ENCODE measurements around the gene LHFPL2.

Gene LHFPL2

DNA sequence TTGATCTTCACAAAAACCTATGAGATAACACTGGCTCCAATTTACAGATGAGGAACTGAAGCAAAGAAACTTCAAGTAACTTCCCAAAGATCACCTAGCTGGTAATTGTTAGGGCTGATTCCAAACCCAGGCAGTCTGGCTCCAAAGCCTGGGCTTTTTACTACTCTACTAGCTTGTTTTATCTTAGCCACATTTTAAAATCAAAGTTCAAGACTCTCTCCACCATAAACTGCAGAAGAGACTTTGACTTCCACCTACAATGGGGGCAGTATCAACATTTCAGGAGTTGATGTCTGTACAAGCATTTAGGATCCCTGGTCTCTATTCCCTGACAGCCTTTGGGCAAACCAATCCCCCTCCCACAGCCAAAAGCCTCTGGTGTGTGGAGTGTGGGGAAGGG is 33.8 kb downstream of the LHFPL2 start:
- no peak for DNase-seq

DNA sequence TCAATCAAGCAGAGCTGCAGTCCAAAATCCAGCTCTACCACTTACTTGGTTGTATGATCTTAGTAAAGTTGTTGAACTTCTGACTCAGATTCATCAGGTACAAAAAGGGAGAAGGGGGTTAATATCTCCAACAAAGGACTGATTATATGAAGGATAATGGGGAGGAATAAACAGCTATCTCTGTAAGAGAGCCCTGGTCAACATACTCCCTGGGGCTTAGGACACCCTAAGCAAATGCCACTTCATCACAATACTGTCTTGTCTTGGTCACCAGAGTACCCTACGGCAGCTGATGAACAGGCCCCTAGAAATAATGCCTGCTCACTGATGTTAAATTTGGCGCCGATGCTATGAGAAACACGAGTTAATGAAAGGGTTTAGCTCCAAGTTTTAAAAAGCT is 34.8 kb downstream of the LHFPL2 start:
- no peak for DNase-seq

GRCh38 chr5:78613151-78613533 is 35.4 kb downstream of the LHFPL2 start:
- no peak for DNase-seq

DNA sequence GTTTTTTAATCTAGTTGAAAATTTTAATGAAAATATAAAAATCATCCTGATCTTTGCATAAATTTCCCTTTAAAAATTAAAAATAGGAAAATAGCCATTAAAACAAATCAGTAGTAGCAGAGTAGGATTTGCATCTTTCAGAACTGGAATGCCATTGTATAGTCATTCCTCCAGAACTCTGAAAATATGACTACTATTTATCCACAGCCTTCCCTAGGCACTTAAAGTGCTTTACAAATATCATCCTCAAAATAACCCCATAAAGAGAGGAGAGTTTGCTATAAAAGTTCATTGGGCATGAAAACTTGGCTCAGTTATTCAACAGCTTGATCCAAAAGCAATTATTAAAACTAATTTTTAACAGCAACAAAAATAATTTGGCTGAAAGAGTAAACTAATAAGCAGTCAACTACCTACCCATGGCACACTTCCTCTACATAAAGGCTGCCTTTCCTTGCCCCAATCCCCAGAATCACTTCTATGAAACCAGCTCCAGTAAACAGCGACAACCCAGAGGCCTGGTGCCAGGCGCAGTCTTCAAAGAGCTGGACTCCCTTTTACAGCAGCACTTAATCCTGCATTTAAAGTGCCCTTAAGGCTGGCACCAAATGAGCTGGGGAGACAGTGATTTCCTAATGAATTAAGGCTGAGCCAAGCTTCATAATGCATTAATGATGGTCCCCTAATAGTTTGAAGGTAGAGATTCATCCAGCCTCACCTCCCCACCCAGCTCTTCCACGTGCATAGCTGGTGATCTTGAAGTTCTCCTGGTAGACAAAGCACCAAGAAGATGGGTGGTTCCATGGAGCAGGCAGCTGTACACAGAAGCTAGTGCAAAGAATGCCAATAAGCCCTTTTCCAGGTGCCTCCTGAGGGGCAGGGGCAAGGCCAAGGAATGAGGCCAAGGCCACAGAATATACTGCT is 36.1 kb downstream of the LHFPL2 start:
- DNase-seq, result no peak

DNA sequence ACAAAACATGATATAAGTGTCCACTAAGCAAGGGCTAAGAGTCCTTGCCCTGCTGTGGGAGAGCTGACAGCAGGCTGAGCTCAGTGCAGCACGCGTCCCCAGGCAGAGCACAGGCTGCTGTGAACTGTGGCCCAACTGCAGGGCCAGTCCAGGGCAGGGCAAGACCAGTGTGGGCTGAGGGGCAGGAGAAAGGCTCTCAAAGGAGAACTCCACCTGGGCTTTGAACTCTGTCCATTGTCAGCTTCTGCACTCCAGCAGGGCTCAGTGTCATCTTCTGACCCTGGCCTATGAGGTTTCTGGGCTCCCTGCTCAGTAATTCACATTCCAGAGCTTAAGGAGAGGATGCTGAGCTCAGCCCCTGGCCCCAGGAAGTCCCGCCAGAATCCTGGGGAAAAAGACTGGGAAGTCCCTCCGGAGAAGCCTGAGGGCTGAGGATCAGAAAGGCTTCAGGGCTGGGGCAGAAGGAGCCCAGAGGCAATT is 37.4 kb downstream of the LHFPL2 start:
- DNase-seq, result no peak

- no peak for DNase-seq
These were observed 37.9 kb downstream of the LHFPL2 start for GRCh38 chr5:78610636-78611035.

- no peak for DNase-seq
These were observed 38.4 kb downstream of the LHFPL2 start for GRCh38 chr5:78610163-78610583.

DNA sequence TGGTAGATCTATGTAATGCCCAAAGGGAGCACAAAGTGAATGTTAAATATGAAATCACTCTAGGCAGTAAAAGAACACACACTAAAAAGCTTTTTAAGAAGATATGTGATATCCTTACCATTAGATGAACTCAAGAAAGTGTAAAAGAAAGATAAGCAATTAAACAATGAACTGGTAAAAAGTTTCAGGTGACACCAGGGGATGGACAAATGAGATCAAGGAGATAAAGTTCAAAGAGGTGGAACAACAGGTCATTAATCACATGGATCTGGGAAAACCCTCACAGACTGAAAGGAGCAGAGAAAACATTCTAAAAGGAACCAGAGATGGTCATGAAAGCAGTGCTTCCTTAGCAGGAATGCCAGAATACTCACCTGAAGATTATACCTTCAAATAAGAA is 40.7 kb downstream of the LHFPL2 start:
- no peak for DNase-seq

- DNase-seq, result no peak
These were observed 42.3 kb downstream of the LHFPL2 start for GRCh38 chr5:78606241-78606640.

GRCh38 chr5:78605611-78606010 is 43.0 kb downstream of the LHFPL2 start:
- DNase-seq, result no peak

DNA sequence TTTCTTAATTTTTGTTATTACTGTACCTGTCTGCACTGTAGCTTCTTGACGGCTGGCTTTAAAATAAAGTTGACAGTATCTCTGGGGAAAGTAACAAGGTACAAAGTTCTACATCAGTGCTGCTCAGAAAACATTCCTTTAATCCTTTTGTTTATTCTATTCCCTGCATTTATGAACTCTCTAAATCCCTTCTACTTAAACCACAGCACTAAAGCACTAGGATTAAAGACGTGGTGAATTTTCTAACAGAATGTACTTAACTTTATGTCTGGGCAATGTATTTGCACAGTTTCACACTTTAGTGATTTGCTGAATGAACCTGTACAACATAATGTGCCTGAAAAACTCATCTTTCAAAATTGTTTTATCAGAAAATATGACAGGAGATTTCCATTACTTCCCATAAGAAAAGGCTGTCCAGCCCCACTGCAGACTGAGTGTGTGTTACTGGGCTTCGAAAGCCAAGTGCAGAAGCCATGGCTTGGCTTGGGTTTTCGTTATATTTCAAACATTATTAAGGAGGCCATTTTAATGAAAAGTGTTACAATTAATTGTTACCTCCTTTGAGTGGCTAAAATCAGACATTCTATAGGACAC is 43.8 kb downstream of the LHFPL2 start:
- no peak for DNase-seq

DNA sequence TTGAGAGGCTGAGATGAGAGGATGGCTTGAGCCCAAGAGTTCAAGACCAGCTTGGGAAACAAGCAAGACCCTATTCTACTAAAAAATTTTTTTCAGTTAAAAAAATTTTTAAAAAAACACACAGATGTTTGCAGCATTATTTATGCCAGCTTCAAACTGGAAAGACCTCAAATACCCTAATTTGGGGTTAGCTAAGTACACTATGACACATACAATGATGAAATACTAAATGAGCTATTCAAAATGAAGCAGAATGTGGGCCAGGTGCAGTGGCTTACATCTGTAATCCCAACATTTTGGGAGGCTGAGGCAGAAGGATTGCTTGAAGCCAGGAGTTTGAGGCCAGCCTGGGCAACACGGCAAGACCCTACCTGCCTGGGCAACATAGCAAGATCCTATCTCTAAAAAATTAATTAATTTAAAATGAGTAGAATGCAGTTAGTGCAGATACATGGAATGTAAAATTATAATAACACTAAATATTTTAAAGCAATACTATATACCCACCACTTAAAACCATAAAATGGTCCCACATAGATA is 44.9 kb downstream of the LHFPL2 start:
- DNase-seq, result no peak

GRCh38 chr5:78602400-78602799 is 46.2 kb downstream of the LHFPL2 start:
- DNase-seq, result no peak

- DNase-seq, result no peak
These were observed 46.8 kb downstream of the LHFPL2 start for GRCh38 chr5:78601559-78602314.

DNA sequence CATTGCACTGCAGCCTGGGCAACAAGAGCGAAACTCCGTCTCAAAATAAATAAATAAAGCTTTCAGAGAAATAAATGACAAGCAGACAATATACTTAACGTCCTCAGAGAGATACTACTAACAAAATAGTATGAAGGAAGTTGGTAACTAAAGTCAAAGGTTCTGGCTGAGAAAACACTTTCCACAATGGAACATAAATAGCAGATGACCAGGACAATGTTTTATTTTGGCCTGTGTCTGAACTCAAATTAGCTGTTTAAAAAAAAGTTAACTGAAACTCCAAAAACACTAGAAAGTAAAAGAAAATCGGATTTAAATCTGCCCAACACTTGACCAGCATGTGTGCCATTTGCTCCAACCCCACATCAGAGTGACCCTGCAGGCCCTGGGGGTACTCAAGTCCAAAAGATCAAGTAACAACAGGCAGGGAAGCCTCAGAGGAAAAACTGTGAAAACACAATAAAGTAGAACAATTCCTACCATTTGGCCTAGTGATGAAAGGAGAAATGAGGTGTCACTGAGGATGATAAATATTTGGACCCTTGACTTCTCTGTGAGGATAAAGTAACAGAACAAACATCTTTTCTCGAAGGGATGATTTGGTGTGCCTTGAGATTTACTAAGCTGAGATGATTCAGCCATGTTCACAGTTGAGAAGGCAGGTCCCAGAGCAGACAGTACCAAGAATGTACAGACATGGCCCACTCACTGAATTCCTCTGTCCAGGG is 47.7 kb downstream of the LHFPL2 start:
- no peak for DNase-seq

DNA sequence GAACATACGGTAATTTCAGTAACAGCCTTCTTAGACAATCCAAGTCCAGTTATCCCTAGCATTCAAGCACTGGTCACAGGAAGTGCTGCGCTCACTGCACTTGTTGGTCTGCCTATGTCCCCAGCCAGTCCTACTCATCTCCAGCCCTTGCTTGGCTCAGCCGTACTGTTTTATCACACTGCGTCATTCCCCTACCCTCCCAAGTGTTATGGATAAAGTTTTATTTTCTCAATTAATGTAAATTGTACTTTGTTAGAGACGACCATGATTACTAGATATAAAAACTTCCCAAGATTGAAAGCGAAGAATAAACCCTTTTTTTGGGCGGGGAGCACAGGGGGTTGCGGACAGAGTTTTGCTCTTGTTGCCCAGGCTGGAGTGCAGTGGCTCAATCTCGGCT is 49.6 kb downstream of the LHFPL2 start:
- no peak for DNase-seq

- no peak for DNase-seq
These were observed 50.6 kb downstream of the LHFPL2 start for GRCh38 chr5:78597974-78598371.

DNA sequence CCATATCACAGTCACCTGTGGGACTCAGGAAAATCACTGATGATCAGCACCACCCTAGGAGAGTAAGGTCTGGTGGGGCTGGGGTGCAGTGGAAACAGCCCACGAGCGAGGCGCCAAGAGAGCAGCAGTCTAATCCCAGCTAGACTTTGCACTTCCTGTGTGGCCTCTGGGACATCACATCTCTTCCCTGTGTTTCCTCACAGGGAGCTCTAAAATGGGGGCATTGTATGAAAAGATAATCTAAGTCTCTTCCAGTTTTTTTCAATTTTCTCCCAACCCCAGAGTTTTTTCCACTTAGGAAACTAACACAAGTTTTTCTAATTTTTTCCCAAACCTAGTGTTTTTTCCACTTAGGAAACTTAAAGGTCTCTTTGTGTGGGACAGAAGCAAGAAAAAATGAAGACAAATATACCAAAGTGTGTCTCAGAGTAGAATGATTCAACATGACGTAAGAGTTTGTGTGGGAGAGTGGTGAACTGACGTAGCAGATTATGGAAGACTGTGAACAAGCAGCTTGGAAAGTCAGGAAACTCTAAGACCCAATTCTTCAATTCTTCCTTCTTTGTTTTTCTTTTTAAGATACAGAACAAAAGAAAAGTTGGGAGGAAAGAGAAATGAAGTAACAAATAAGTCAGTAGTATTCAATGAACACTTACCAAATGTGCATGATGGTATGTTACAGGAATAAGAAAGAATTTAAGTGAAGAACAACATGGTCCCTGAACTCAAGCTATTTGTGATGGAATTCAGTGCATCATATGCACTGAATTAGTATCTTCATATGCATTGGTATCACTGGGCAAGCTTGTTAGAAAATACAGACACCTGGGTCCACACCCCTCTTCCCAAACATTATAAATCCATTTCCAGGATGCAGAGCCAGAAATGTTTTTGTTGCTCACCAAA is 51.3 kb downstream of the LHFPL2 start:
- DNase-seq, result no peak

GRCh38 chr5:78595458-78595921 is 53.1 kb downstream of the LHFPL2 start:
- DNase-seq, result no peak

DNA sequence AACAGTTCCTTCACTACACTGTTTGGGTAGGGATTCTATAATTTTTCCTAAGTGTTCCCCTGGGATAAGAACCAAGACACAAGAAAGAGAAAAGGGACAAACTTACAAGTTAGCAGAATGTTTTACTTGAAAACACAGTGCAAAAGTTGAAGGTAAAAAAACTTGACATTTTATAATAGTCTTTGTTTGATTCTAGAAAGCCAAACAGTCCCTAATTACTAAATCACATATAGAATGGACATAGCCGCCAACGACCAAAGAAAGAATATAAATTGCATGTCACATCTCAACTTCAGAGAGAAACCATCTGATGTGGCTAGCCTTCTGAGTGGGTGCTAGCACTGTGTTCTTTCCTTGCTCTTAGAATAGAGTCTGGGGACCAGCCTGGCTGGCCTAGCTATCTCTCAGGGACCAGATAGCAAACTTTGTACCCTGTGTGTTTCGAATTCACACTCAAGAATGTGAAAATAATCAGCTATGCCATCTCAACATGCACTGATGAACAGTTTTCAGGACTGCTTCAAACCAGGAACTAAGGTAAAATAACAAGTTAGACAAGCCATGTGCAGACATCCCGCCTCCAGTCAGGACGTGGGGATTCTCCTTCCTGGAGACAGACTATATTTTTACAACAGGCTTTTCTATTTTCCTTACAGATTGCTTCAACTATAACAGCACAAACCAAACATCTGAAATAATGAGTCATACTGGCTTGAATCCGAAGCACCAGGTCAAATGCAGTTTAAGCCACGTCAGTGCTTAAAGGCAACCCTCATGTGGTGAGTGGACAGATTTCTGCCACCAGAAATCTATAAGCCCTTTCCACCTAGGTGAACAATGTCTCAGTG is 53.7 kb downstream of the LHFPL2 start:
- DNase-seq, result no peak
